ENCODE data around the gene MRPS18A. TPM values are rescaled to one million over a fixed set of nuclear protein-coding genes. Genes with fewer than 3 reads are reported as not detected.

Gene MRPS18A
- total RNA-seq = 100 to 1,000 TPM; 161 to 171 (median 168) TPM

GRCh38 chr6:43687437-43688347 is at the start of gene MRPS18A:
MRPS18A (minus strand) TSS chr6:43687791; CDS start chr6:43687779, 12 bp downstream.
- H3K9me3 ChIP-seq = no peaks in the 10 kb centered on the region
- intact Hi-C loops (cut with DNase I; ENCODE audit: low total_unique reads) (no loop called here), in situ Hi-C loops (cut with MboI; ENCODE audit: low sequenced_read_pairs in 4 of 4) (no loop called here)
- H3K4me1 ChIP-seq = peaks cover 49% of the 10 kb centered on the region in 2 donors
- TF ChIP-seq CTCF (IDR thresholded peaks at IDR 0.05 in 4 of 5, conservative IDR thresholded peaks at IDR 0.05 in 1 of 5) (no peak), POLR2A (IDR thresholded peaks at IDR 0.05) (peak; percentile 75 to 79)
- no peaks in the 10 kb centered on the region for H3K36me3 ChIP-seq
- peak within 1 kb of the TSS; percentile 86 to 94 (median 91) for H3K4me3 ChIP-seq
- no peaks in the 10 kb centered on the region for H3K27me3 ChIP-seq
- peak within 1 kb of the TSS; percentile 90 to 97 (median 92) for H3K27ac ChIP-seq
- DNase-seq = peak; percentile 82 to 83
- ATAC-seq = peak; percentile 91 to 96

- no peaks in the 10 kb centered on the region for H3K27me3 ChIP-seq
- in situ Hi-C loops (cut with MboI; ENCODE audit: low sequenced_read_pairs in 4 of 4) = no loop called here
- DNase-seq (no peak), ATAC-seq (no peak)
- TF ChIP-seq CTCF (IDR thresholded peaks at IDR 0.05 in 4 of 5, conservative IDR thresholded peaks at IDR 0.05 in 1 of 5) (no peak), POLR2A (IDR thresholded peaks at IDR 0.05) (no peak)
- no peak overlapping the region for H3K27ac ChIP-seq
- no peaks in the 10 kb centered on the region for H3K9me3 ChIP-seq
- intact Hi-C loops (cut with DNase I; ENCODE audit: low total_unique reads) = no loop called here
- no peaks in the 10 kb centered on the region for H3K36me3 ChIP-seq
- no peaks in the 10 kb centered on the region for H3K4me1 ChIP-seq
- H3K4me3 ChIP-seq = no peak overlapping the region
Measured at GRCh38 chr6:43736844-43737243, 49.3 kb upstream of the MRPS18A start.

- no peak for DNase-seq
Measured at GRCh38 chr6:43736211-43736786, 48.7 kb upstream of the MRPS18A start.

GRCh38 chr6:43735642-43736199 is 48.1 kb upstream of the MRPS18A start:
- Histone ChIP-seq H3K4me1 (no peaks in the 10 kb centered on the region), H3K27ac (no peak overlapping the region), H3K9me3 (peaks cover under 1 to 7% (median 6%) of the 10 kb centered on the region in 3 donors), H3K27me3 (no peaks in the 10 kb centered on the region), H3K4me3 (no peak overlapping the region), H3K36me3 (no peaks in the 10 kb centered on the region)
- in situ Hi-C loops (cut with MboI; ENCODE audit: low sequenced_read_pairs in 4 of 4) (no loop called here), intact Hi-C loops (cut with DNase I; ENCODE audit: low total_unique reads) (no loop called here)
- ATAC-seq (no peak), DNase-seq (no peak)
- TF ChIP-seq CTCF (IDR thresholded peaks at IDR 0.05 in 4 of 5, conservative IDR thresholded peaks at IDR 0.05 in 1 of 5) (no peak), POLR2A (IDR thresholded peaks at IDR 0.05) (no peak)

More at GRCh38 chr6:43736211-43736786, 48.7 kb upstream of the MRPS18A start:
- H3K4me1 ChIP-seq = no peaks in the 10 kb centered on the region
- H3K27me3 ChIP-seq = no peaks in the 10 kb centered on the region
- peaks cover 0 to under 1% (median under 1%) of the 10 kb centered on the region in 3 donors for H3K9me3 ChIP-seq
- in situ Hi-C loops (cut with MboI; ENCODE audit: low sequenced_read_pairs in 4 of 4) = no loop called here
- intact Hi-C loops (cut with DNase I; ENCODE audit: low total_unique reads) = no loop called here
- H3K36me3 ChIP-seq = no peaks in the 10 kb centered on the region
- no peak for TF ChIP-seq CTCF (IDR thresholded peaks at IDR 0.05 in 4 of 5, conservative IDR thresholded peaks at IDR 0.05 in 1 of 5)
- no peak for TF ChIP-seq POLR2A (IDR thresholded peaks at IDR 0.05)
- H3K27ac ChIP-seq = no peak overlapping the region
- no peak overlapping the region for H3K4me3 ChIP-seq
- no peak for ATAC-seq
